GM12878 (cell line): ENCODE measurements around the gene CREBBP. TPM values are rescaled to one million over a fixed set of nuclear protein-coding genes. Genes with fewer than 3 reads are reported as not detected.
A peak's percentile ranks its signal among the peaks of the same experiment; 100 is the strongest.

Source experiments
- BACH1 ChIP-seq: fragments of 450-650 bp; IDR thresholded peaks from 2 replicates; pipeline ENCODE4 v1.6.1; 2017; ENCODE audit warnings: mild to moderate bottlenecking, borderline replicate concordance
- BCL11A ChIP-seq: IDR thresholded peaks from 2 replicates; pipeline ENCODE4 v1.6.1; 2011; ENCODE audit warnings: low read depth, low read length
- BRCA1 ChIP-seq: IDR thresholded peaks from 2 replicates; pipeline ENCODE4 v1.6.1; 2011; ENCODE audit warnings: low read depth, low read length, improper control_type of control experiment
- CBX5 ChIP-seq: sonication (generic); IDR thresholded peaks from 2 replicates; pipeline ENCODE4 v1.6.1; 2016; ENCODE audit warnings: low read depth, moderate library complexity, mild to moderate bottlenecking, inconsistent platforms
- CEBPZ ChIP-seq: fragments of 150-350 bp; IDR thresholded peaks from 2 replicates; pipeline ENCODE4 v1.6.1; 2016; ENCODE audit warnings: low read depth, low read length
- EED ChIP-seq: sonication (generic); IDR thresholded peaks from 2 replicates; pipeline ENCODE4 v1.6.1; 2016; ENCODE audit warnings: antibody characterized with exemption, low read depth
- FOXM1 ChIP-seq: IDR thresholded peaks from 2 replicates; pipeline ENCODE4 v1.6.1; 2012; ENCODE audit warnings: low read depth, mild to moderate bottlenecking, inconsistent platforms, low read length, moderate library complexity
- IKZF1 ChIP-seq: fragments of 450-650 bp; conservative IDR thresholded peaks from 2 replicates; pipeline ENCODE4 v1.6.1; 2017; ENCODE audit warnings: antibody characterized with exemption, mild to moderate bottlenecking
- JUNB ChIP-seq: IDR thresholded peaks from 2 replicates; pipeline ENCODE4 v1.6.1; 2016; ENCODE audit warnings: antibody characterized with exemption, mild to moderate bottlenecking
- MEF2B ChIP-seq: fragments of 450-650 bp; IDR thresholded peaks from 2 replicates; pipeline ENCODE4 v1.6.1; 2018; ENCODE audit warnings: mild to moderate bottlenecking, moderate library complexity; ENCODE audit not compliant: partially characterized antibody, poor library complexity, severe bottlenecking
- POLR2A ChIP-seq: IDR thresholded peaks from 2 replicates; pipeline ENCODE4 v1.6.1; 2011; ENCODE audit warnings: low read depth, mild to moderate bottlenecking, low read length
- RAD51 ChIP-seq: fragments of 450-650 bp; IDR thresholded peaks from 2 replicates; pipeline ENCODE4 v1.6.1; 2016; ENCODE audit warnings: moderate library complexity, mild to moderate bottlenecking, inconsistent platforms
- RB1 ChIP-seq: fragments of 450-650 bp; formaldehyde crosslinking; IDR thresholded peaks from 2 replicates; pipeline ENCODE4 v1.6.1; 2017; ENCODE audit warnings: mild to moderate bottlenecking, borderline replicate concordance
- RELA ChIP-seq: fragments of 450-650 bp; IDR thresholded peaks from 2 replicates; pipeline ENCODE4 v1.8.0; 2014; ENCODE audit warnings: borderline replicate concordance; ENCODE audit not compliant: partially characterized antibody
- SIN3A ChIP-seq: IDR thresholded peaks from 2 replicates; pipeline ENCODE4 v1.6.1; 2012; ENCODE audit warnings: low read depth, low read length, improper control_type of control experiment
- SIX5 ChIP-seq: IDR thresholded peaks from 2 replicates; pipeline ENCODE4 v1.6.1; 2011; ENCODE audit warnings: mild to moderate bottlenecking, low read depth, low read length, moderate library complexity; ENCODE audit not compliant: severe bottlenecking
- SKIL ChIP-seq: fragments of 450-650 bp; IDR thresholded peaks from 2 replicates; pipeline ENCODE4 v1.6.1; 2017; ENCODE audit warnings: mild to moderate bottlenecking, low read depth, inconsistent platforms; ENCODE audit not compliant: poor library complexity, severe bottlenecking
- SMAD5 ChIP-seq: IDR thresholded peaks from 2 replicates; pipeline ENCODE4 v1.6.1; 2016; ENCODE audit warnings: antibody characterized with exemption, low read depth
- SUZ12 ChIP-seq: fragments of 200-600 bp; sonication (generic); IDR thresholded peaks from one replicate; pipeline ENCODE4 v1.6.1; 2018; ENCODE audit warnings: antibody characterized with exemption, mild to moderate bottlenecking; ENCODE audit not compliant: unreplicated experiment
- TCF12 ChIP-seq: IDR thresholded peaks from 2 replicates; pipeline ENCODE4 v1.6.1; 2011; ENCODE audit warnings: low read depth, mild to moderate bottlenecking, low read length
- YY1 ChIP-seq: IDR thresholded peaks from 2 replicates; pipeline ENCODE4 v1.6.1; 2011; ENCODE audit warnings: low read depth, mild to moderate bottlenecking, low read length
- ZNF24 ChIP-seq: fragments of 450-650 bp; IDR thresholded peaks from 2 replicates; pipeline ENCODE4 v1.6.1; 2017; ENCODE audit warnings: antibody characterized with exemption, mild to moderate bottlenecking
- ZNF687 ChIP-seq: fragments of 450-650 bp; IDR thresholded peaks from 2 replicates; pipeline ENCODE4 v1.6.1; 2017; ENCODE audit warnings: mild to moderate bottlenecking, moderate library complexity
- polyA plus RNA-seq, 11 experiments: library from polyadenylated mRNA; depleted of rRNA in 4 of 11; unstranded in 6 of 11; stranded (reverse) in 5 of 11; fragments of >200 nt; fragmentation: Nextera tagmentation in 4 of 11; fragmentation: Illumina TruSeq in 1 of 11; extraction: Ambion mirVana in 4 of 11; extraction: Trizol in 1 of 11; gene quantifications; 1 replicate in 1 of 11; 2 replicates in 10 of 11; pipeline versions ENCODE4 v1.2.1 to v1.2.3, GENCODE V29; 2011 to 2016; ENCODE audit warnings: inconsistent platforms in 2 of 11, missing spikeins in 2 of 11, low read depth in 1 of 11
- total RNA-seq, 4 experiments: library from RNA; depleted of rRNA in 3 of 4; stranded (reverse); fragments of >200 nt in 3 of 4; fragmentation: Illumina TruSeq in 1 of 4; extraction: Trizol in 1 of 4; gene quantifications; 2 replicates each; pipeline versions ENCODE4 v1.2.1 to v1.2.3, GENCODE V29; 2013 to 2021

Gene CREBBP
- total and polyA plus RNA-seq, 10 of the 15 experiments (the other 5 are each of a cell fraction or from before 2014, with no cell fraction given), result 3.4 to 32.7 (median 7.9) TPM

GRCh38 chr16:3717235-3718018 lies 163.1 kb downstream of the CREBBP start, which contains the start of gene TRAP1 (continued):
- TF ChIP-seq TCF12, result no peak
- peak; percentile 94 for TF ChIP-seq ZNF687
- peak; percentile 51; the same call in 1 of the 2 replicates for TF ChIP-seq SIN3A
- no peak for TF ChIP-seq RELA
- no peak for TF ChIP-seq SKIL
- no peak for TF ChIP-seq MEF2B
- TF ChIP-seq YY1, result peak; percentile 90
- TF ChIP-seq IKZF1, result peak; percentile 90
- peak; percentile 67; the same call in 1 of the 2 replicates for TF ChIP-seq RB1
- no peak for TF ChIP-seq SUZ12
- TF ChIP-seq BACH1, result peak; percentile 94
- no peak for TF ChIP-seq EED
- TF ChIP-seq POLR2A, result peak; percentile 95
- no peak for TF ChIP-seq FOXM1
- 0 out of 2 replicates have a peak, but pooled peaks have one; percentile 34 for TF ChIP-seq ZNF24
- 0 out of 2 replicates have a peak, but pooled peaks have one; percentile 2 for TF ChIP-seq BCL11A
- no peak for TF ChIP-seq SMAD5
- TF ChIP-seq RAD51, result no peak
- TF ChIP-seq BRCA1, result no peak
- no peak; the same call in 1 of the 2 replicates for TF ChIP-seq CBX5
- TF ChIP-seq CEBPZ, result no peak
- no peak for TF ChIP-seq JUNB
- no peak for TF ChIP-seq SIX5
